ENCODE data around the gene LIPG. TPM values are rescaled to one million over a fixed set of nuclear protein-coding genes. Genes with fewer than 3 reads are reported as not detected.

Gene LIPG
- 2.0 and 3.4 TPM in 2 replicates for total RNA-seq

GRCh38 chr18:49561289-49562193 lies at the start of gene LIPG:
Gene LIPG (plus strand): TSS chr18:49562057. CDS start chr18:49562309, 252 bp downstream.

Other genes starting within 250 kb of the LIPG start
- gene DYM, start 101.4 kb upstream of the LIPG start, total RNA-seq = 19.6 and 37.8 TPM in 2 replicates
- 3.4 and 11.6 TPM in 2 replicates for gene C18orf32, start 74.8 kb upstream of the LIPG start, total RNA-seq
- 1,518 and 1,849 TPM in 2 replicates for gene RPL17, start 69.6 kb upstream of the LIPG start, total RNA-seq

Data from bladder microvascular endothelial cell (primary cell).